ENCODE data around the gene PPP1R8.

DNA sequence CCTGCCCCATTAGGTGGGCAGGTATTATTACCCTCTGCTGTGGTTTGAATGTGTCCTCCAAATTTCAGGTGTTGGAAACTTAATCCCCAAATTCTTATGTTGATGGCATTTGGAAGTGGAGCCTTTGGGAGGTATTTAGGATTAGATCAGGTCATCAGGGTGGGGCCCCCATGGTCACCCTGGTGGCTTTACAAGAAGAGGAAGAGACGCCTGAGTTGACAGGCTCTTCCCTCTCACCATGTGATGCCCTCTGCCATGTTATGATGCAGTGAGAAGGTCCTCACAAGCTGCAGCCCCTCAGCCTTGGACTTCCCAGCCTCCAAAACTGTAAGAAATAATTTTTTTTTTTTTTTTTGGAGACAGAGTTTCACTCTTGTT, 32.9 kb downstream of the PPP1R8 start:
- no peak for TF ChIP-seq POLR2A (IDR thresholded peaks at IDR 0.05)
- TF ChIP-seq, protein P1, sequence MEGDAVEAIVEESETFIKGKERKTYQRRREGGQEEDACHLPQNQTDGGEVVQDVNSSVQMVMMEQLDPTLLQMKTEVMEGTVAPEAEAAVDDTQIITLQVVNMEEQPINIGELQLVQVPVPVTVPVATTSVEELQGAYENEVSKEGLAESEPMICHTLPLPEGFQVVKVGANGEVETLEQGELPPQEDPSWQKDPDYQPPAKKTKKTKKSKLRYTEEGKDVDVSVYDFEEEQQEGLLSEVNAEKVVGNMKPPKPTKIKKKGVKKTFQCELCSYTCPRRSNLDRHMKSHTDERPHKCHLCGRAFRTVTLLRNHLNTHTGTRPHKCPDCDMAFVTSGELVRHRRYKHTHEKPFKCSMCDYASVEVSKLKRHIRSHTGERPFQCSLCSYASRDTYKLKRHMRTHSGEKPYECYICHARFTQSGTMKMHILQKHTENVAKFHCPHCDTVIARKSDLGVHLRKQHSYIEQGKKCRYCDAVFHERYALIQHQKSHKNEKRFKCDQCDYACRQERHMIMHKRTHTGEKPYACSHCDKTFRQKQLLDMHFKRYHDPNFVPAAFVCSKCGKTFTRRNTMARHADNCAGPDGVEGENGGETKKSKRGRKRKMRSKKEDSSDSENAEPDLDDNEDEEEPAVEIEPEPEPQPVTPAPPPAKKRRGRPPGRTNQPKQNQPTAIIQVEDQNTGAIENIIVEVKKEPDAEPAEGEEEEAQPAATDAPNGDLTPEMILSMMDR (IDR thresholded peaks at IDR 0.05): no peak
